Mucosa of gallbladder (tissue), 1 donor: ENCODE results near the gene STK17B. TPM values are rescaled to one million over a fixed set of nuclear protein-coding genes. Genes with fewer than 3 reads are reported as not detected.

Experiments
- DNase-seq: peaks from one replicate; pipeline ENCODE4 v3.0.0-alpha.2; 2020; ENCODE audit warnings: low spot score
- total RNA-seq: library from RNA; stranded (reverse); gene quantifications from one replicate; pipeline ENCODE4 v1.2.1, GENCODE V29; 2021
- donor health status: DM: no; HTN: no; CAD: no.

STK17B gene
- total RNA-seq, 1 donor from 2014 or later, result 24.0 TPM

DNA sequence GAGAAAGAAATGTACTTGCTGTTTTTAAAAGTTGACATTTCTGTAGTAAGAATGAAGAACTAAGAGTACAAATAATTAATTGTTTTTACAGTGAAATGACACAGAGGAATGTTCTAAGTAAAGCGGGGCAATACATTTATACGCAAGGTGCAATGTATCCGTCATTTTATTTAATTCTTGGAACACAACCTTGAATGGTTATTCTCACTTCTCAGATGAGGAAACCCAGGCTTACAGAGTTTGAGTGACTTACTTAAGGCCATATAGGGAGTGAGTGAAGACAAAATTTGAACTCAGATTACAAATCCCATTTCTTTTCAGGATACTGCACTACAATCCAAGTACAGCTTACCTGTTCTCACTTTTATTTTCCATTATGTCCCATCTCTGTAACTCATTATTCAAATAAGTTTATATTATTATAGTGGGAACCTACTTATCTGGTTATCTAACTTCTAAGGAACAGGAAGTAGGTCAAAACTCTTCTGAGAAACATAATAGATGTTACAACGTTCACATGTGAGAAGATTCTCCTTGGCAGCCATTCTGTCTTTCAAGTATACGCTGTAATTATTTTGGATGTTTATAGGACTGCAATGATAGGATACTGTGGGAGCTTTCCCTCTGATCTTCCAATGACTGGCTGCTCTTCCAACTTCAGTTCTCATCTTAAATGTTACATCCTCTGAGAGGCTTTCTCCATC, 12.3 kb upstream of the STK17B start:
- no peak for DNase-seq

DNA sequence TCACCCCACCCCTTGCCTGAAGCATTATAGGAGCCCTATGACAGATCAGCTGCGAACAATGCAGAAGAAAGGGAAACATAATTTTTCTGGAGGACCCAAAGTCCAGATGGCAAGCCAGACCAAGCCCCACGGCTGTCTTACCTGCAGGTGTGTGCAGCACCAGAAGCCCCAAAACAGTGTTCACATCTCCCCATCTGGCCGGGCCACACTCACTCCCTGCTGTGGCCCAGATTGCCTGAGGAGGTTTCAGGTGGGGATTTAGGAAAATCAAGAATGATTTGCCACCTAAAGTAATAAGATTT, 11.7 kb upstream of the STK17B start:
- DNase-seq, result no peak

DNA sequence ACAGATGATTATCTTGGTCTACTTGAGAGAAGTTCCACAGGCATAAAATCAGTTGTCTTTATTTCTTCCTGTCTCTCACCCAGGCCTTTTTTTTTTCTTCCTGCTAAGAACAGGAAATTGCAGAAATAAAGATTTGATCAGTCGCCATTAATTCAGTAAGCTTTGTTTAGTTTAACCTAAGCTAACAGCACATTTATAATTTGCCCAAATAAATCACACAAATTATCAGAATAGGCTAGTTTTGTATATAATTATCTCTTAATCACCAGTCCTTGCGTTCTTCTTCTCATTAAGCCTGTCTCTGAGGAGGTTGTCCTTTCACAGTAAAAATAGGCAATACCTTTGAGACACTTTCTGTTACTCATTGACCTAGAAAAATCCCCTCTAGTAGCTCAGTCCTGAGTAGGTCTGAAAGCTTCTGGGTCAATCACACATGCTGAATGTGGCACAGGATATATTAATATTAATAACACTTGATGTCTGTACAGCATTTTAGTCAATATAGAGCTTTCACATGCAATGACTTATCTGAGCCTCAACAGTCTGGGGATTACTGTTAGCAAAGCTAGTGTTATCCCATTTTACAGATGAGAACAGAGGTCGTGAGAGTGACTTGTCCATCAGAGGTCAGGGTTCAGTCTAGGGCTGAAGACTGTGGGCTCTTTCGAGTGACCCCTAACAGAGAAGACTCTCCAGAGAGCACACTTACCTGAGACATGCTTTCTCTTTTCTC, 11.2 kb upstream of the STK17B start:
- DNase-seq, result no peak

DNA sequence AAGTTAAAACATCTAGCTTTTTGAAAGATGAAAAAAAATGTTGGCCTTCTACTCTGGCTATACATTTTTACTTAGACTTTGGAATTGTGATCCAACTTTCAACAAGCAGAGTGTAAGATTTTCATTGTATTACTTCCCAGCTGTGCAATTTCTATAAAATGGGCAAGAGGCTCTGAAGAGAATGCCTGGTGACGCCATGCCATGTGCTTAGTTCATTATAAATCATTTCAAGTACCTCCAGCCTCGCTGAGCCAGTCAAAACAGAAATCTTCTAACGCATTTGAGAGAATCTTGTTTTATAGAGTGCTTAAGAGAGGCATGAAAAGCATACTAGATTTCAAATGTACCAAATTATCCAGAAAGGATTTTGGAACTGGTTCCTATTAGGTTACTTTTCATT, 10.1 kb upstream of the STK17B start:
- DNase-seq, result no peak

DNA sequence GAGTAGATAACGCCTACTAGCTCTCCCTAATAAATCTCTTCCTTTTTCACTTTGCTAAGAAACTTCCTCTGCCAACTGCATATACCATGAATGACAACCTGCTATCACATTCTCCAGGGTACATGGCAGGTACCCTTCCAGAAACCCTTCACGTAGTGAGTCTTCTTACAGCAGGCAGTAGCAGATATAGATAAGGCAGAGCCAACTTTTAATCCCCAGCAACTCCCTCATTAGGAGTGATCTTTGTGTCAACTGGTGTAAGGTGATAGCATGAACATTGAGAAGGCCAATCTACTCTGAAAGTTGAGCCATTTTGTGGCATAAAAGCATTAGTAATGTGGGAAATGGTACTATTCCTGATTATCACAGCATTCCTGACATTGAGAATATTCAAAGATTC, 5.7 kb upstream of the STK17B start:
- no peak for DNase-seq

DNA sequence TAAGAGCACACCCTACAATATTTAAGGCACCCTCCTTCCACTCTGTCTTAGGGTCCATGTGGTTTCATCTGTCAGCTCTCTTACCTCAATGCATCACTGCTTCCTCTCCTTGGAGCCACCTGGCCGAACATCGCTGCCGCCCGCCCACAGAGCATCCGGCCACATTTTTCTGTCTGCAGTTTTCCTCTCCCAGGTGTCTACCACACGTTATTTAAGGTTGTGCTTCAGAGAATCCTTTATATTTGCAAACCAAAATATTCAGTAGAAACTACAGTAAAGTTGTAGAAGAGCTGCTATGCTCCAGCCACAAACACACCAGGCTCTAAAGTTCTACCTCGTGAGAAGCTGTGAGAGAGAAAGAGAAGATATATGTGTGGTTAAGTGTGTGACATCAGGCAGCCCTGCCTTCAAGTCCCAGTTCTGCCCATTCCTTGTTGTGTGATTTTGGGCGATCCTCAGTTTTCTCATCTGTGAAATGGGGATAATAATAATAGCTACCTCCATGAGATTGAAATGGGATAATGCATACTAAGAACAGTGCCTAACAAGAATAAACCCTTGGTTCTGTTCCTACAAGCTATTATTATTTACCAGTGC, 4.9 kb upstream of the STK17B start:
- DNase-seq, result peak; percentile 32

DNA sequence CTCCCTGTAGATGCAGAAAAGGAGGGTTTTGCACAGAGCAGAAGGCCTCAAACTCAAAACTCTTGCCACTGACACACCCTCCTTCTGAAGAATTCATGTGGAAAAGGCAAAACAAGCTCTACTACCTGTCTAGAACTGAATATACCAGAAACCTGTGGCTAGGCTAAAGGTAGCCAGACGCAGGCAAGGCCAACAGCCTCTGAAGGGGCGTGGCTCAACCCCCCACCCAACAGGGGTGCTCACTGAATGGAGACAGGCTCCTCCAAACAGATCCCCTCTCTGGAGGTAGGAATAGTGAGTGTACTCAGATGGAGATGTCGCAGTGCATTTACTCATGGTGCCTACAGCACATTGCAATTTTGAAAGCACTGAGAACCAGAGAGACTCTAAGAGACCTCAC, 3.0 kb upstream of the STK17B start:
- no peak for DNase-seq

DNA sequence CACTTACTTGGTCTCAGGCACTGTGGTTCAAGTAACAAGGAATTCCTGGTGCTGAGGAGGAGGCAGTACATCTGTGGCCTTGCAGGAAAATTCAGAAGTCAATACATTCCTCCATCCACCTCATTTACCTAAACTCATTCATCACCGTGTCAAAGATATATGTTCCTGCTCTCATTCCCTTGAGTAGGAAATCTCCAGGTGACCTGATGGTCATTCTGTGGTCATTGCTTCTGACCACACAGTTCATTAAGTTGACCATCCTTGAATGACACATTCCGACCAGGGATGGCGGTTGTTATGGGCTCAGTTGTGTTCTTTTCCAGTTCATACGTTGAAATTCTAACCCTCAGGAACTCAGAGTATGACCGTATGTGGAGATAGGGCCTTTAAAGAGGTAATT, 2.1 kb upstream of the STK17B start:
- DNase-seq, result no peak

DNA sequence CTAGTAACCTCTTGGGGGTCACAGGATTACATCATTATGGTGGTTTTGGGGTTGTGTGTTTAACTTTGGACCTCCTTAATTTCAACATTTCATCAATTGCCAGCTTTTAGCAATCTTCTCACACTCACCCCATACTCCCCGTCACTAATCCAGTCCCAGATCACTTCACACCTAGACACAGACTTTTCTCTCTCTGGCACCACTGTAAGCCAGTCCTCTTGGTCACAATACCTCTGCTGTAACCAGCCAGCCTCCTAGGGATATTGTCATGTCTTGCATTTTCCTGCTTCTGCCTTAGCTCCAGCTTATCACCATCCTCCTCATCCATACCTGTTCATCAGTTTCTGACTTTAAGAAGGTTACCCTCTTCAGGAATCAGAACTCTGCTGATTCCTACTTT, 1.6 kb upstream of the STK17B start:
- DNase-seq, result no peak

DNA sequence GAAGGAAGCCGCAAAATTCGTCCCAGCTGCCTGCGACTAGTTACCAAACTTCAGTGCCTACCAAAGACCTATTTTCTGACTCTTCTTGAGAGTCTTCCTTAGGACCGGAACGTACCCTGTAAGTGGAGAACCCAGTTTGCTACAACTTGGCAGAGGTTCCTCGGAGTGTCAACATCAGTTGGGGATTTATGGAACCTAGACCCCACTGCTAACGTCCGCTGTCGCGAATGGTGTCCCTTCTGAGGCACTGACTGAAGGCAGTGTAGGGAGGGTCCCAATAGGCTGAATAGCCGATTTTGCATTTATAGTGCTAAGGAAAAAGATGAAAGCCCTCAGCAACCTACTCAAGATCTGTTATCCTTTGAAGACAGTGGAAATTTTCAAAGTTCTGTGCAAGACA, 568 bp upstream of the STK17B start:
- no peak for DNase-seq

DNA sequence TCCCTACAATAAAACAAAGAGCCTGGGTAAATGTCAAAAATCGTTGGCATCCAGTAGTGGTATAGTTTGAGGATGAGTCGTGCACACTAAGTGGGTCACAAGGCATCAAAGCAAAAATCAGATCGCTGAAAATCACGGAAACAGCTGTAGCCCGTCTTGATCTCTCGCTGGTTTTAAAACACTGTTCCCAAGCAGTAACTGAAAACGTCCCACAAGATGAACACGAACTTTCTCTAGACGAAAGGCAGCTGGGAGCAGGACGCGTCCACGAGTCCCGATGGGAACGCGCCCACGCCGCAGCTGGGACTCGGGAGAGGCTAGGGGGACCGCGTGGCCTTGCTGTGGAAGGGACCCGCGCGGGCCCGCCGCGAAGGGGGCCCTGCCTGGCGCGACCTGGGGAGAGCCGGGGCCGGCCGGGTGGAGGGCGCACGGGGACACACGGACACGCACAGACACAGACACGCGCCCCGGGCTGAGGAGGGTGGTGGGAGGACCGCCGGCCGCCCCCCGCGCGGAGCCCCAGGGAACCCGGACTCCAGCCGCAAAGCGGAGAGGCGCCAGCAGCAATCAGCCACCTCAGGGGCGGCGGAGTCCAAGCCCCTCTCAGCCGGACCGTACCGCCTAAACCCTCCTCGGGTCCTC, 651 bp downstream of the STK17B start:
- no peak for DNase-seq

DNA sequence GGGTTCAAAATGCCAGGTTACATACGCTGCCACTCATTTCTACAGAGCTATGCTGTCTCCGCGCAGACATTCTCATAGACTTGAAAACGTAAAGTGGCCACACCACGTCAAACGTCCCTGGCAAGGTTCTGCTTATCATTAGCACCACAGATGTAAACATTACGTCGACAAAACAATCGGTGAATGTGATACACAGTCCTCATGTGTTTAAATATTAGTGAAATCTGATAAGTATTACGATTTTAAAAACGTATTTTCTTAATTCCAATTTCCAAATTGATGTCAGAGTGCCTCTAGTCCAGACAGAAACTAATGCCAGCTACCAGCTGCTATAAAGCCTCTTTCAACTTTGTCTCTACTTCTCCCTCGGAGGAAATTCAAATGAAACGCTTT, 1.2 kb downstream of the STK17B start:
- DNase-seq, result peak; percentile 55

DNA sequence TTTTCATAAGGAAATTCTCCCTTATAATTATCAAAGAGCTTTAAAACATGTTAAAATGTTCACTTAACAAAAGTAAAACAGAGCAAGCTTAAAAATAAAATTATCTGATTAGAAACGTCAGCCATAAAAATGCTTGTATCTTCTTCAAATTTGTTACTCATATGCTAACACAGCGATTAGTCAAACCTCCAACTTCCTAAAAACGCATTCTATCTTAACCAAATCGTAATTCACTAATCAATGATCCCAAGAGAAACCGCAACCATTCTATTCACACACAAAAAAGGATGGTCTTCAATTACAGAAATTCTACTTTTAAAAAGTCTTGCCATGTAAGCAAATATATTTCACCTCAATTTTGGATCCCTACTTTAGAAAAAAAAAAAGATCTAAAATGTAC, 1.9 kb downstream of the STK17B start:
- DNase-seq, result no peak

DNA sequence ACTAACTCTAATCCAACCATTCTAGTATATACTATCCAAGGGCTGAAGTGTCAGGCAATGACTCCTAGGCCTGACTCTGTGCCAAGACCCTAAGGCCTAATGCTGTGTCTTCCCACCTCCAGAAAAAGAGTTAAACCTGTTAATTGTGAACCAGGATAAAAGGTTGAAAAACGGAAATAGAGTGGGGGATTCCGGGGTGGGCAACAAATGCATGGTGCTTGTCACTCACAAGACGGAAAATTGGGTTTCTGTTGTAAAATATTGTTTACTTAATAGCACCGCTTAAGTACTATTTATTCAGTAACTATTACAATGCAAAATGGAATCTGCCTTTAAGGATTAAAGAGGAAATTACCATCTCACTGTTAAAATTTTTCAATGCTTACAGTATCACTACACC, 3.2 kb downstream of the STK17B start:
- DNase-seq, result no peak

DNA sequence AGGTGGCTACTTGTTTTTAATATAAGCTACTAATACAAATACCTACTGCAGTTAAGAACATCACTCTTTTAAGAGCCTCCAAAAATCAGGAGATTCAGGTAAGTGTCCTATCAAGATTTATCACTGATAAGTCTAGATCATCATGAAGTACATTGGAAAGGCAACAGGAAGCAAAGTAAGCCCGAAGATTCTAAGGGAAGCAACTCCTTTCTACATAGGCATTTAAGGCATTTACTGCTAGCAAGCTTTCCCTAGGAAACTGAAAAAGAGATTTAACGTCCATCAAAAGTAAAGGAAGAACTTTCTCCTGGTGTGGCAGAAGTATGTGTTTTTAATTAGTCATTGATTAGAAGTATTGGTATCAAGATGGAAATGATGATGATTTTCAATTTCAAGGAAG, 3.7 kb downstream of the STK17B start:
- DNase-seq, result no peak

DNA sequence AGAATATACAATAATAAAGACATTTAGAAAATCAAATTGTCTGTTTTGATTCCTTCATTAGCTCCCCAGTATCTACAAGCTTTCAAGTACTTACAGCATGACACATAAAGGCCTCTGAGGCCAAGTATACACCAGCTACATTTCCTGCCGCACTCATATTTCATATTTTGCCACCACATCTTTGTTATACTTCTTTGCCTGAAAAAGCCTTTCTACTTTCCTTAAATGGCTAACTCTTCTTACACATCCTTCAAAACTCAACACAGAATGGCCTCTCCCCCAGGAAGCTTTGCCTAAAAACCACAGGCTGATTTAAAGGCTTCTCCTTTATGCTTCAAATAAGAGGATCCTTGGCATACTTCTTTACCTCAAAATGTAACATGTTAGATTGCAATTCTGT, 4.5 kb downstream of the STK17B start:
- DNase-seq, result no peak

DNA sequence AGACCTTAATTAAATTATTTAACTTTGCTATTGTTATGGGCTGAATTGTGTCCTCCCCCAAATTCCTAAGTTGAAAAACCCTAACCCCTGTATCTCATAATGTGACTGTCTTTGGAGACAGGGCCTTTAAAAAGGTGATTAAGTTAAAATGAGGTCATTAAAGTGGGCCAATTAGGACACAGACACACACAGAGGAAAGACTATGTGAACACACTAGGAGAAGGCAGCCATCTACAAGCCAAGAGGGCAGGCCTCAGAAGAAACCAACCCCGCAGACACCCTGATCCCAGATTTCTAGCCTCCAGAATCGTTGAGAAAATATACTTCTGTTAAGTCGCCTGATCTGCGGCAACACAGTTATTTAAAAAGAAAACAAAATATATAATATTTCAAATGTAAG, 6.4 kb downstream of the STK17B start:
- DNase-seq, result no peak

DNA sequence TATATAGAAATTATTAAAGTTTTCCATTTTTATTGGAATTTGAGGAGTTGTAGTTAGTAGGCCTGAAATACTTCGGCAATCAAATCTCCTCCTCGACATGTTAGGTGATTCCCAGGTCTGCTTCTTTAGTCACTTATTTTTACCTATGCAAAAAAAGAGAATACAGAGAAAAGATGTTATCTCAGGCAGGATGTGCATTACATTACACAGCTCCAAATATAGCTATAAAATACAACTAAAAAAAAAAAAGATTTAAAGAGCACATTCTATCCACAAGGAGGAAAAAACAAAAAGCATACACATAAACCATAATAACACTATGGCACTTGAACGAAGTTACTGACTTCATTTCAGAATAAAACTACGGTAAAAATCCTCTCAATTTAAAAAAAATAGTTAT, 8.1 kb downstream of the STK17B start:
- DNase-seq, result no peak

DNA sequence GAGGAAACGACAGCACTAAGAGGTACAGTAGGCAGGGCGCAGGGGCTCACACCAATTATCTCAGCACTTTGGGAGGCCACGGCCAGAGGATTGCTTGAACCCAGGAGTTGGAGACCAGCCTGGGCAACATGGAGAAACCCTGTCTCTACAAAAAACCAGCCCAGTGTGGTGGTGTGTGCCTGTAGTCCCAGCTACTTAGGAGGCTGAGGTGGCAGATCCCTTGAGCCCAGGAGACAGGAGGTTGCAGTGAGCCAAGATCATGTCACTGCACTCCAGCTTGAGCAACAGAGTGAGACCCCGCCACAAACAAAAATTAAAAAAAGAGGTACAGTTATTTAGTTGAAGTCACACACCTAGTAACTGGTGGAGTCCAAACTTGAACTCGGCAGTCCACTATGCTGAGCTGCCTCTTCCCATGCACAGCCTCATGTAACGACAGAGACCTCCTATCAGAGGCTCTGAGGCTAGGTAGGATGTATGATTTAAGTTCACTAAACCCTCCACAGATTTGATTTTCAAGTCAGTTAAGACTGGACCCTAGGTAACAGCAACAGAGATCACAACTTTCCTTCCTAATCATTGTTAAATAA, 8.7 kb downstream of the STK17B start:
- no peak for DNase-seq

DNA sequence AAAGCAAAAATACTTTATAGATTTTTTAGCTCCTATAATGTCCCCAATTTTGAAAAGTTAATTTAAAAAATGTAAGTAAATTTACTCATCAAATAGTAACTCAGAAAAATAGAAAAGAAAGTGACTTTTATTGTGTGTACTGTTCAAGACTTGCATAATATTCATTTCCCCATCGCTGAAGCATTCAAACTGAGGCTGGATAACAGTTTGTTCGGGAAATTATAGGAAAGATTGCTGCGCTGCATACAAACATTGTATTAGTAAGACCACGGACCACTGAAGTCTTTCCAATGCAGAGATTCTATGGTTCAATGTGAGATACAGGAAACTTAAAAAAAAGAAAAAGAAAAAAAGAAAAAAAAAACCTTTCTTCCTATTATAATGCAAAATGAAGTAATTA, 10.4 kb downstream of the STK17B start:
- DNase-seq, result no peak

DNA sequence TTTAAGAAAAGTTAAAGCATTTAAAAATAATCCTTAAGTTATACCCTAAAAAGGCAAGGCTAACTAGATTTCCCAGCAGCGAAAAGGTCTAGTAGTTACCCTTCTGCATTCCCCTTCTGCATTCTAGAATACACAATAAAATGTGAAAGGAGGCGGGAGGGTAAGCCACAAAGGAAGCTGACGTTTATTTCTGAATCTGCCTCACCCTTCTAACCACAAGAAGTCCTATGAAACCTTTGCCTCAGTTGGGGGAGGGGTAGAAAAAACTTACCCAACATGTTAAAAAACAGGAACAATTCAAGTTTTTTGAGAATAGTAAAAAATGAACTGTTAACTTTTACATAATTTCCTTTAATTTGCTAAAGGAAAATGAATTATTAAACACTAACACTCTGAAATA, 11.3 kb downstream of the STK17B start:
- peak; percentile 46 for DNase-seq

DNA sequence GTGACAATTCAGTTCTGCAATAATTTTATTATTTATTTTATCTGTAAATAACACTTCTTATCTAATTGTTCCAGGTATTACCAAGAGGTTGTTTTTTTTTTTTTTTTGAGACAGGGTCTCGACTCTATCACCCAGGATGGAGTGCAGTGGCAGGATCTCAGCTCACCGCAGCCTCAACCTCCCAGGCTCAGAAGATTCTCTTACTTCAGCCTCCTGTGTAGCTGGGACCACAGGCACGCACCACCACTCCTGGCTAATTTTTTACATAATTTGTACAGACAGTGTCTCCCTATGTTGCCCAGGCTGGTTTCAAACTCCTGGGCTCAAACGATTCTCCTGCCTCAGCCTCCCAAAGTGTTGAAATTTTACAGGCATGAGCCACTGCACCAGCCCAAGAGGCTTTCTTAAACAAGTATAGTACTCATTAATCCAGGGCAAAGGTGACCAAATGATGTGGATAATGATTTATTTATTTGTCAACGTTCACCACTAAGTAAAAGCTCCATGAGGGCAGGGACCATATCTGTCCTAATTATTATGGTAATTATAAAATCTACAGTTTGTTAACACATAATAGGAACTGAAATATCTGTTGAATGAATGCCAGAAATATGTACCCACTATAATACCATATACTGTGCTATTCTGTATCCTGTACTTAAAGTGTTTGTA, 12.0 kb downstream of the STK17B start:
- DNase-seq, result no peak
